MCF 10A (cell line): ENCODE data around the gene ROBO2. TPM values are rescaled to one million over a fixed set of nuclear protein-coding genes. Genes with fewer than 3 reads are reported as not detected.

Experiments used
- BruUV-seq: library from RNA; stranded (reverse); fragments of 400-500 nt; replicated peaks from 2 replicates; lab custom pipeline; 2021; lab: Mats Ljungman, UMichigan
- CTCF ChIA-PET: fragments of 300-600 bp; sonication (Branson Sonifier 250); formaldehyde crosslinking; extraction: SDS; loops from one replicate; lab custom pipeline; 2021; ENCODE audit warnings: antibody characterized with exemption, inconsistent platforms; lab: Yijun Ruan, JAX
- POLR2A ChIA-PET: fragments of 300-600, 350-650 bp; sonication (Branson Sonifier 250); formaldehyde crosslinking; extraction: SDS; loops from one replicate; lab custom pipeline; 2020; ENCODE audit warnings: antibody characterized with exemption, inconsistent platforms; lab: Yijun Ruan, JAX
- DNase-seq: peaks from one replicate; pipeline ENCODE4 v3.0.0-alpha.2; 2018; ENCODE audit not compliant: unreplicated experiment
- H3K27ac Mint-ChIP-seq: one replicate; pipeline ENCODE4 v1.8.0; 2022; ENCODE audit warnings: mild to moderate bottlenecking, low read depth, mixed read lengths; ENCODE audit not compliant: unreplicated experiment
- H3K27me3 Mint-ChIP-seq: one replicate; pipeline ENCODE4 v1.8.0; 2022; ENCODE audit warnings: mixed read lengths; ENCODE audit not compliant: insufficient read depth, unreplicated experiment
- H3K36me3 Mint-ChIP-seq: one replicate; pipeline ENCODE4 v1.8.0; 2022; ENCODE audit warnings: mild to moderate bottlenecking, moderate library complexity, mixed read lengths; ENCODE audit not compliant: insufficient read depth, unreplicated experiment
- H3K4me1 Mint-ChIP-seq: one replicate; pipeline ENCODE4 v1.8.0; 2022; ENCODE audit warnings: mixed read lengths; ENCODE audit not compliant: insufficient read depth, unreplicated experiment
- H3K4me3 Mint-ChIP-seq: one replicate; pipeline ENCODE4 v1.8.0; 2022; ENCODE audit warnings: mild to moderate bottlenecking, moderate library complexity, mixed read lengths; ENCODE audit not compliant: unreplicated experiment
- H3K9me3 Mint-ChIP-seq: one replicate; pipeline ENCODE4 v1.8.0; 2022; ENCODE audit warnings: mixed read lengths; ENCODE audit not compliant: unreplicated experiment
- intact Hi-C: fragments of 100-400 bp; cut with micrococcal nuclease; formaldehyde crosslinking; loops from 2 replicates; pipeline ENCODE4 v1.14.1; 2022
- total RNA-seq: library from RNA; stranded (reverse); gene quantifications from 2 replicates; pipeline ENCODE4 v1.2.3, GENCODE V29; 2022
- TF ChIP-seq, protein P1 (sequence below): fragments of 200-600 bp; IDR thresholded peaks from one replicate; pipeline ENCODE4 v1.8.0; 2022; ENCODE audit warnings: antibody characterized with exemption, mild to moderate bottlenecking; ENCODE audit not compliant: unreplicated experiment

ROBO2 gene
- total RNA-seq, 1 experiment from 2014 or later = not detected

DNA sequence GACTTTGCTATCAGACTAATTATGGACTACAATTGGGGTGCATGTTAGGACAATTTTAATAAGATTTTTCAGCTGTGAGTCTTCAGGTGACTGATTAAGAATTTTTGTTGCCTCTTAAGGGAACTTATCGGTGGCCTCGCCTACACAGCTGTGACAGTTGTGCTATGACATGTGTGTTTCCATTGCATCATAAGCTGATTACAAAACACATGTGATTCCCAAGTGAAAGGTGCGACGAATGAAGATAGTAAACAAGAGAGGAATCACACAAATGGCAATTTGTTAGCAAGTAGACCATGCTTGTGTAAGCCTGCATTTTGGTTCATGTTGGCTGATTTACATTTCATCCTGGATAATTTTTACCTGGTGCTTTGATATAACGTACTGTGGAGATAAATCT, 8.3 kb downstream of the ROBO2 start:
- CTCF ChIA-PET = interaction anchor here (0.6 to 1.1 kb wide), 2 partner anchors 9 to 271 kb away, joined by 3 to 6 read pairs; partner anchors contain the start of gene ROBO2

DNA sequence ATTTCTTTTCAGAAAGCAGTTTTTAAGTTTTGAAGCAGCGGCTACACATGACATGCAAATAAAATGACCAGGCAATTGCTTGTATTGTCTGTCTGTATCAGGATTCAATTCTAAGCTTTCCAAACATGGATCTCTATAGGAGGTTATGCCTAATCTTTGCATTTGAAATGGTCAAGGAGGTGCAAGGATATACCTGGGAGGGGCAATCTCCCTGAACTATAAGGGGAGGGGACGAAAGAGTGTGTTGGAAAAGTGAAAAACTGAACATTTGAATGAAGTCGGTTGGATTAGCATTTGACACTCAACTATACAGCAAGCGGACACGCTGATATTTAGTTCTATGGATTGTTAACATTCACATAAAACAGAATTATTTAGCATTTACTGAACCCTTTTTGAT, 11.7 kb downstream of the ROBO2 start:
- peaks cover 44% of the 10 kb centered on the region for H3K27me3 Mint-ChIP-seq
- no peak overlapping the region for H3K4me3 Mint-ChIP-seq
- H3K36me3 Mint-ChIP-seq = no peaks in the 10 kb centered on the region
- no peak overlapping the region for H3K27ac Mint-ChIP-seq
- H3K9me3 Mint-ChIP-seq = no peaks in the 10 kb centered on the region
- no peaks in the 10 kb centered on the region for H3K4me1 Mint-ChIP-seq
- DNase-seq = no peak
- TF ChIP-seq, protein P1, sequence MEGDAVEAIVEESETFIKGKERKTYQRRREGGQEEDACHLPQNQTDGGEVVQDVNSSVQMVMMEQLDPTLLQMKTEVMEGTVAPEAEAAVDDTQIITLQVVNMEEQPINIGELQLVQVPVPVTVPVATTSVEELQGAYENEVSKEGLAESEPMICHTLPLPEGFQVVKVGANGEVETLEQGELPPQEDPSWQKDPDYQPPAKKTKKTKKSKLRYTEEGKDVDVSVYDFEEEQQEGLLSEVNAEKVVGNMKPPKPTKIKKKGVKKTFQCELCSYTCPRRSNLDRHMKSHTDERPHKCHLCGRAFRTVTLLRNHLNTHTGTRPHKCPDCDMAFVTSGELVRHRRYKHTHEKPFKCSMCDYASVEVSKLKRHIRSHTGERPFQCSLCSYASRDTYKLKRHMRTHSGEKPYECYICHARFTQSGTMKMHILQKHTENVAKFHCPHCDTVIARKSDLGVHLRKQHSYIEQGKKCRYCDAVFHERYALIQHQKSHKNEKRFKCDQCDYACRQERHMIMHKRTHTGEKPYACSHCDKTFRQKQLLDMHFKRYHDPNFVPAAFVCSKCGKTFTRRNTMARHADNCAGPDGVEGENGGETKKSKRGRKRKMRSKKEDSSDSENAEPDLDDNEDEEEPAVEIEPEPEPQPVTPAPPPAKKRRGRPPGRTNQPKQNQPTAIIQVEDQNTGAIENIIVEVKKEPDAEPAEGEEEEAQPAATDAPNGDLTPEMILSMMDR = no peak
- ChIA-PET CTCF (no interaction called here), POLR2A (no interaction called here)
- BruUV-seq = no TSS peak
- intact Hi-C loops = no loop called here

More for the DNA sequence above, 8.3 kb downstream of the ROBO2 start:
- Mint-ChIP-seq H3K36me3 (no peaks in the 10 kb centered on the region), H3K27me3 (peaks cover 57% of the 10 kb centered on the region), H3K4me3 (no peak overlapping the region), H3K27ac (no peak overlapping the region), H3K9me3 (no peaks in the 10 kb centered on the region), H3K4me1 (no peaks in the 10 kb centered on the region)
- no TSS peak for BruUV-seq
- POLR2A ChIA-PET = no interaction called here
- TF ChIP-seq, protein P1 = no peak
- DNase-seq = no peak
- intact Hi-C loops = no loop called here

DNA sequence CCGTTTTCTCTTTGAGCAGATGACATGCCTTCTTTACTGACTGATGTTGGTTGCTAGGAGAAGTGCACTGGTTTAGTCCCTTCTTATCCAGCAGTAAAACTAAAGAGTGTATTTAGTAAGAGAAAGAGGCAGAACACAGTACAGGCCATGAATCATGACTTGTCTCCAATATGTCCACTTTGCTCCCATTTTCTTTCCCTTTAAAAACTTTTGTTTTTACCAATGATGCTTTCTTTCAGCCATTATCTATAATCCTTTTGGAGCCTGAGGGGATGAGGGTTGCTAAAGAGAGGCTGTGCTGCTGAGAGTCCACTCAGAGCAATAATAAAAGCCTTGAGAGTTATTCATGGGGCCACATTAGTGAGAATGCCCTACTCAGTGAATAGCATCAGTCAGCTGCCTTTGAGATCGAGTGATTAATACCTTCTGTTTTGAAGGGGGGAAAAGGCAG, 12.2 kb downstream of the ROBO2 start:
- intact Hi-C loops = no loop called here
- no peaks in the 10 kb centered on the region for H3K36me3 Mint-ChIP-seq
- DNase-seq = no peak
- no peaks in the 10 kb centered on the region for H3K4me1 Mint-ChIP-seq
- H3K27ac Mint-ChIP-seq = no peak overlapping the region
- ChIA-PET CTCF (interaction anchor here (1.5 kb wide), 1 partner anchor 10 kb away, joined by 7 read pairs; no protein-coding TSS in a partner anchor), POLR2A (no interaction called here)
- H3K9me3 Mint-ChIP-seq = no peaks in the 10 kb centered on the region
- TF ChIP-seq, protein P1 = no peak
- H3K4me3 Mint-ChIP-seq = no peak overlapping the region
- peaks cover 40% of the 10 kb centered on the region for H3K27me3 Mint-ChIP-seq
- BruUV-seq = no TSS peak

DNA sequence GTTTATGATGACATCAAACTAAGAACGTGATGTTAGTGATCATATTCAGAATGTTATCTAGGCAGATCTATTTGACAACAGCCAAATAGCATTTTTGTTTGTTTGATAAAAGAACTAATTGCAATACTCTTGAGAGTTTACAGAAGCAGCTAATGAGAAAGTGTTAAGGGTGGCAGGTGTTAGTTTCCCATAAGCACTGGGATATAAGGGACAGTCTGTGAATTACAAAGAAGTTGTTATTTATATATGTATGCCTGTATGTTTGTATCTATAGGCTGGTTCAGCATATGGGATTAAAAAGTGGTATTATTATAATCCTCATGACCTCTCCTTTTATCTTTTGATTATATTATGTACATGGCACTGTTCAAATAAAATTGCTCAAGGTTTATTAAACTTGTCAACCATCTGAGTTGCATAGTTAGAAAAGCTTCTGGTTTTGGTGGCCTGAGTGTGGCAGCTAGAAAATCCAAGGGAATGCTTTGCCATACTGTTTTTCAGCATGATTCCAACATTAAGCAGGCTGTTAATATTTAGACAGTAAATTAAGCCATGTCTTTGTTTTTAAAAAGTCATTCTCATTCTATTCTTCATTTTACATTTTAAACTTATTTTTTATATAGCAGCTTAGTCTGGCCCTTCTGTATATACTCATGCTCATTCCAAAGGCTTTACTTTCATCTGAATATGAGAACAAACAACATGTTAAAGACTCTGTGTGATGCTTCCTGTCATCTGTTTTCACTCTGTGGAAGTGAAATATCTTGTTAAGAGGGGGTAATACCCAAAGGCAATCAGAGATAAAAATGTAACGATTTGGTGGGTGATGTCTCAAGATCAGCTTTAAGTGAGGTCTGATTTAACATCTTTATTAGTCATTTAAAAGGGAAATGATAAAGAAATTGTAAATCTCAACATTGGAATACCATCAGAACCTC, 13.1 kb downstream of the ROBO2 start:
- CTCF ChIA-PET = interaction anchor here (0.6 to 1.5 kb wide), 3 partner anchors 11 to 383 kb away, joined by 3 to 7 read pairs (median 3); no protein-coding TSS in a partner anchor
- Mint-ChIP-seq H3K4me3 (no peak overlapping the region), H3K4me1 (no peaks in the 10 kb centered on the region), H3K36me3 (no peaks in the 10 kb centered on the region), H3K27me3 (peaks cover 40% of the 10 kb centered on the region), H3K27ac (no peak overlapping the region), H3K9me3 (no peaks in the 10 kb centered on the region)
- intact Hi-C loops = no loop called here
- TF ChIP-seq, protein P1 = no peak
- DNase-seq = no peak
- POLR2A ChIA-PET = no interaction called here
- BruUV-seq = no TSS peak
